WTC11 (cell line): ENCODE measurements around the gene LAD1. TPM values are rescaled to one million over a fixed set of nuclear protein-coding genes. Genes with fewer than 3 reads are reported as not detected.

Experiments
- ATAC-seq: fragments of 200-7000 bp; cut with Tn5 transposase; 2 replicates; pipeline ENCODE4 v1.10.0; 2021; ENCODE audit warnings: mild to moderate bottlenecking, moderate library complexity
- CTCF ChIA-PET: fragments of 300-600 bp; sonication (Branson Sonifier 250); formaldehyde crosslinking; loops from one replicate; lab custom pipeline; 2021; ENCODE audit warnings: antibody characterized with exemption; lab: Charles Lee
- POLR2A ChIA-PET: fragments of 350-600 bp; sonication (Branson Sonifier 250); formaldehyde crosslinking; loops from one replicate; lab custom pipeline; 2021; ENCODE audit warnings: antibody characterized with exemption; lab: Charles Lee
- DNase-seq: peaks from one replicate; pipeline ENCODE4 v3.0.0; 2021; ENCODE audit warnings: low spot score
- H3K27ac Mint-ChIP-seq: 2 replicates; pipeline ENCODE4 v1.8.0; 2021; ENCODE audit warnings: mixed read lengths
- H3K27me3 Mint-ChIP-seq: 2 replicates; pipeline ENCODE4 v1.8.0; 2021; ENCODE audit warnings: low read depth, mild to moderate bottlenecking, moderate library complexity, mixed read lengths
- H3K36me3 Mint-ChIP-seq: 2 replicates; pipeline ENCODE4 v1.8.0; 2021; ENCODE audit warnings: mixed read lengths
- H3K4me1 Mint-ChIP-seq: 2 replicates; pipeline ENCODE4 v1.8.0; 2022; ENCODE audit warnings: mixed read lengths
- H3K4me3 Mint-ChIP-seq: 2 replicates; pipeline ENCODE4 v1.8.0; 2021; ENCODE audit warnings: mild to moderate bottlenecking, moderate library complexity, mixed read lengths
- H3K9me3 Mint-ChIP-seq: 2 replicates; pipeline ENCODE4 v1.8.0; 2021; ENCODE audit warnings: mixed read lengths
- ATF1 ChIP-seq: sonication (generic); formaldehyde crosslinking; IDR thresholded peaks from 2 replicates; pipeline ENCODE4 v1.8.1; 2023; ENCODE audit warnings: mild to moderate bottlenecking, moderate library complexity, missing genetic modification reagents
- CDX4 ChIP-seq: fragments of 250-450 bp; sonication (Bioruptor Pico); IDR thresholded peaks from 2 replicates; pipeline ENCODE4 v1.9.0; 2021; ENCODE audit warnings: moderate library complexity, mild to moderate bottlenecking, inconsistent platforms, borderline replicate concordance
- CREM ChIP-seq: sonication (generic); formaldehyde crosslinking; IDR thresholded peaks from 2 replicates; pipeline ENCODE4 v1.8.1; 2022; ENCODE audit warnings: mild to moderate bottlenecking, missing genetic modification reagents, moderate library complexity
- IRF2 ChIP-seq: sonication (generic); formaldehyde crosslinking; IDR thresholded peaks from 2 replicates; pipeline ENCODE4 v1.8.0; 2022; ENCODE audit warnings: low read depth, missing genetic modification reagents, borderline replicate concordance
- MXD4 ChIP-seq: fragments of 250-450 bp; sonication (Bioruptor Pico); IDR thresholded peaks from 2 replicates; pipeline ENCODE4 v1.8.0; 2021; ENCODE audit warnings: mild to moderate bottlenecking, moderate library complexity, borderline replicate concordance
- NFATC4 ChIP-seq: fragments of 250-450 bp; sonication (Bioruptor Pico); IDR thresholded peaks from 2 replicates; pipeline ENCODE4 v1.9.0; 2021; ENCODE audit warnings: mild to moderate bottlenecking
- NFE2L1 ChIP-seq: sonication (generic); formaldehyde crosslinking; IDR thresholded peaks from 2 replicates; pipeline ENCODE4 v1.8.1; 2023; ENCODE audit warnings: missing genetic modification reagents
- NFYB ChIP-seq: sonication (generic); formaldehyde crosslinking; conservative IDR thresholded peaks from 2 replicates; pipeline ENCODE4 v1.8.0; 2022; ENCODE audit warnings: low read depth, missing genetic modification reagents
- NR1H2 ChIP-seq: sonication (generic); formaldehyde crosslinking; IDR thresholded peaks from 2 replicates; pipeline ENCODE4 v1.9.0; 2021; ENCODE audit warnings: mild to moderate bottlenecking, moderate library complexity, missing genetic modification reagents
- NR2C2 ChIP-seq: sonication (generic); formaldehyde crosslinking; IDR thresholded peaks from 2 replicates; pipeline ENCODE4 v1.8.0; 2022; ENCODE audit warnings: mild to moderate bottlenecking, missing genetic modification reagents
- PREB ChIP-seq: sonication (generic); formaldehyde crosslinking; IDR thresholded peaks from 2 replicates; pipeline ENCODE4 v1.8.1; 2022; ENCODE audit warnings: mild to moderate bottlenecking, missing genetic modification reagents, moderate library complexity, borderline replicate concordance
- PRRX2 ChIP-seq: fragments of 250-450 bp; sonication (Bioruptor Pico); IDR thresholded peaks from 2 replicates; pipeline ENCODE4 v1.8.0; 2021; ENCODE audit warnings: mild to moderate bottlenecking
- RELA ChIP-seq: sonication (generic); formaldehyde crosslinking; IDR thresholded peaks from 2 replicates; pipeline ENCODE4 v1.8.1; 2022; ENCODE audit warnings: missing genetic modification reagents, mild to moderate bottlenecking, borderline replicate concordance
- RORB ChIP-seq: fragments of 250-450 bp; sonication (Bioruptor Pico); IDR thresholded peaks from 2 replicates; pipeline ENCODE4 v1.9.0; 2021; ENCODE audit warnings: mild to moderate bottlenecking
- TP53 ChIP-seq: sonication (generic); formaldehyde crosslinking; IDR thresholded peaks from 2 replicates; pipeline ENCODE4 v1.8.1; 2023; ENCODE audit warnings: mild to moderate bottlenecking, missing genetic modification reagents
- USF1 ChIP-seq: sonication (generic); formaldehyde crosslinking; IDR thresholded peaks from 2 replicates; pipeline ENCODE4 v1.8.0; 2022; ENCODE audit warnings: mild to moderate bottlenecking, missing genetic modification reagents
- USF2 ChIP-seq: sonication (generic); formaldehyde crosslinking; IDR thresholded peaks from 2 replicates; pipeline ENCODE4 v1.8.1; 2023; ENCODE audit warnings: mild to moderate bottlenecking, missing genetic modification reagents, moderate library complexity
- ZMAT4 ChIP-seq: fragments of 250-450 bp; sonication (Bioruptor Pico); IDR thresholded peaks from 2 replicates; pipeline ENCODE4 v1.9.0; 2021; ENCODE audit warnings: mild to moderate bottlenecking
- ZNF263 ChIP-seq: sonication (generic); formaldehyde crosslinking; IDR thresholded peaks from 2 replicates; pipeline ENCODE4 v1.8.1; 2022; ENCODE audit warnings: low read depth, mild to moderate bottlenecking, moderate library complexity, missing genetic modification reagents
- ZNF671 ChIP-seq: fragments of 250-450 bp; sonication (Bioruptor Pico); IDR thresholded peaks from 2 replicates; pipeline ENCODE4 v1.8.0; 2021; ENCODE audit warnings: mild to moderate bottlenecking
- total RNA-seq: library from RNA; stranded (reverse); gene quantifications from 3 replicates; pipeline ENCODE4 v1.2.3, GENCODE V29; 2021
- TF ChIP-seq, protein P1 (sequence below): sonication (generic); formaldehyde crosslinking; IDR thresholded peaks from 2 replicates; pipeline ENCODE4 v1.8.0; 2023; ENCODE audit warnings: missing genetic modification reagents, mild to moderate bottlenecking, borderline replicate concordance
- TF ChIP-seq, protein P2 (sequence below): fragments of 250-450 bp; sonication (Bioruptor Pico); conservative IDR thresholded peaks from 2 replicates; pipeline ENCODE4 v1.9.0; 2021; ENCODE audit warnings: mild to moderate bottlenecking
- TF ChIP-seq, protein P3 (sequence below): fragments of 200-600 bp; IDR thresholded peaks from 2 replicates; pipeline ENCODE4 v1.8.0; 2022; ENCODE audit warnings: antibody characterized with exemption

LAD1 gene
- total RNA-seq, 1 experiment from 2014 or later = 14.9 TPM

DNA sequence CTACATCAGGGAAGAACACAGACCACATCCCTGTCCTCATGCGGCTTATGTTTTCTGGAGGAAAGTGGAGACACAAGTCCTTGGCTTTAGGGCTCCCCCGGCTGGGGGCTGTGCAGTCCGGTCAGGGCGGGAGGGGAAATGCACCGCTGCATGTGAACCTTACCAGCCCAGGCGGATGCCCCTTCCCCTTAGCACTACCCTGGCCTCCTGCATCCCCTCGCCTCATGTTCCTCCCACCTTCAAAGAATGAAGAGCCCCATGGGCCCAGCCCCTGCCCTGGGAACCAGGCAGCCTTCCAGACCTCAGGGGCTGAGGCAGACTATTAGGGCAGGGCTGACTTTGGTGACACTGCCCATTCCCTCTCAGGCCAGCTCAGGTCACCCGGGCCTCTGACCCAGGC lies 67.1 kb downstream of the LAD1 start:
- H3K36me3 Mint-ChIP-seq = no peaks in the 10 kb centered on the region
- ChIA-PET POLR2A (no interaction called here), CTCF (interaction anchor here (2.6 kb wide), 1 partner anchor 29 kb away, joined by 8 read pairs; no protein-coding TSS in a partner anchor)
- DNase-seq (no peak), ATAC-seq (no peak)
- TF ChIP-seq RORB (CRISPR knock-in tag) (no peak), USF1 (no peak), PRRX2 (CRISPR knock-in tag) (no peak), NFATC4 (CRISPR knock-in tag) (no peak)
- no peak overlapping the region for H3K4me3 Mint-ChIP-seq
- H3K4me1 Mint-ChIP-seq = no peaks in the 10 kb centered on the region
- no peaks in the 10 kb centered on the region for H3K27me3 Mint-ChIP-seq
- no peak overlapping the region for H3K27ac Mint-ChIP-seq
- H3K9me3 Mint-ChIP-seq = no peaks in the 10 kb centered on the region

GRCh38 chr1:201331166-201331565 lies 68.0 kb downstream of the LAD1 start:
- Mint-ChIP-seq H3K4me1 (no peaks in the 10 kb centered on the region), H3K4me3 (no peak overlapping the region), H3K36me3 (no peaks in the 10 kb centered on the region), H3K27me3 (no peaks in the 10 kb centered on the region), H3K27ac (no peak overlapping the region), H3K9me3 (no peaks in the 10 kb centered on the region)
- TF ChIP-seq CREM (CRISPR knock-in tag) (no peak), USF2 (CRISPR knock-in tag) (no peak), ATF1 (CRISPR knock-in tag) (no peak), MXD4 (no peak), NR1H2 (no peak), TP53 (no peak), ZMAT4 (CRISPR knock-in tag) (no peak), ZNF263 (CRISPR knock-in tag) (no peak), NFE2L1 (no peak), CDX4 (CRISPR knock-in tag) (no peak), RELA (CRISPR knock-in tag) (no peak), IRF2 (no peak), NR2C2 (CRISPR knock-in tag) (no peak), NFYB (CRISPR knock-in tag) (no peak), PREB (no peak), ZNF671 (CRISPR knock-in tag) (no peak)
- TF ChIP-seq, protein P1, sequence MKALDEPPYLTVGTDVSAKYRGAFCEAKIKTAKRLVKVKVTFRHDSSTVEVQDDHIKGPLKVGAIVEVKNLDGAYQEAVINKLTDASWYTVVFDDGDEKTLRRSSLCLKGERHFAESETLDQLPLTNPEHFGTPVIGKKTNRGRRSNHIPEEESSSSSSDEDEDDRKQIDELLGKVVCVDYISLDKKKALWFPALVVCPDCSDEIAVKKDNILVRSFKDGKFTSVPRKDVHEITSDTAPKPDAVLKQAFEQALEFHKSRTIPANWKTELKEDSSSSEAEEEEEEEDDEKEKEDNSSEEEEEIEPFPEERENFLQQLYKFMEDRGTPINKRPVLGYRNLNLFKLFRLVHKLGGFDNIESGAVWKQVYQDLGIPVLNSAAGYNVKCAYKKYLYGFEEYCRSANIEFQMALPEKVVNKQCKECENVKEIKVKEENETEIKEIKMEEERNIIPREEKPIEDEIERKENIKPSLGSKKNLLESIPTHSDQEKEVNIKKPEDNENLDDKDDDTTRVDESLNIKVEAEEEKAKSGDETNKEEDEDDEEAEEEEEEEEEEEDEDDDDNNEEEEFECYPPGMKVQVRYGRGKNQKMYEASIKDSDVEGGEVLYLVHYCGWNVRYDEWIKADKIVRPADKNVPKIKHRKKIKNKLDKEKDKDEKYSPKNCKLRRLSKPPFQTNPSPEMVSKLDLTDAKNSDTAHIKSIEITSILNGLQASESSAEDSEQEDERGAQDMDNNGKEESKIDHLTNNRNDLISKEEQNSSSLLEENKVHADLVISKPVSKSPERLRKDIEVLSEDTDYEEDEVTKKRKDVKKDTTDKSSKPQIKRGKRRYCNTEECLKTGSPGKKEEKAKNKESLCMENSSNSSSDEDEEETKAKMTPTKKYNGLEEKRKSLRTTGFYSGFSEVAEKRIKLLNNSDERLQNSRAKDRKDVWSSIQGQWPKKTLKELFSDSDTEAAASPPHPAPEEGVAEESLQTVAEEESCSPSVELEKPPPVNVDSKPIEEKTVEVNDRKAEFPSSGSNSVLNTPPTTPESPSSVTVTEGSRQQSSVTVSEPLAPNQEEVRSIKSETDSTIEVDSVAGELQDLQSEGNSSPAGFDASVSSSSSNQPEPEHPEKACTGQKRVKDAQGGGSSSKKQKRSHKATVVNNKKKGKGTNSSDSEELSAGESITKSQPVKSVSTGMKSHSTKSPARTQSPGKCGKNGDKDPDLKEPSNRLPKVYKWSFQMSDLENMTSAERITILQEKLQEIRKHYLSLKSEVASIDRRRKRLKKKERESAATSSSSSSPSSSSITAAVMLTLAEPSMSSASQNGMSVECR (CRISPR knock-in tag) = no peak
- TF ChIP-seq, protein P2, sequence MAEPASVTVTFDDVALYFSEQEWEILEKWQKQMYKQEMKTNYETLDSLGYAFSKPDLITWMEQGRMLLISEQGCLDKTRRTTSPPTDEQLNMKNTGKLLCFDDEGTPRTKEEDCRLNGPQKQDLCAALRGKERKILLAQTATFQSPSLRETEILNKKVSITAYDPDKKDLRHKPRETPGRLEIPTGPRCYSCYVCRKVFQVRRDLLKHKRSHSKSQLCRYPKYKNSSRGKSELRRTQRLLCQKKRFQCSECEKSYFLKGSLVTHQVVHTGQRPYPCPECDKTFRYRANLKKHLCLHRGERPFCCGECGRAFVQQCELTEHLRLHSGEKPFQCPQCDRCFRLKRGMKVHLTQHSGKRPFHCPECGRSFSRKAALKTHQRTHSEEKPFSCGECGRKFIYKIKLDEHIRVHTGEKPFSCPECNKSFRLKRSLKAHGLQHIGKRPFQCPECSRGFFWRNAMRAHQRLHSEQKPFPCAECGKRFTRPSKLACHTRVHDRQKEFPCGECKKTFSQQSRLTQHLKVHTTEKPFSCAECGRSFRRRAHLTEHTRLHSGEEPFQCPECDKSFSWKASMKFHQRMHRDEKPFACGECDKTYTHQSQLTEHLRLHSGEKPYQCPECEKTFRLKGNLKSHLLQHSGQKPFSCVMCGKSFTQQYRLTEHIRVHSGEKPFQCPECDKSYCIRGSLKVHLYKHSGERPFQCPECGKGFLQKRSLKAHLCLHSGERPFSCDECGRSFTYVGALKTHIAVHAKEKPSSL (CRISPR knock-in tag) = no peak
- TF ChIP-seq, protein P3, sequence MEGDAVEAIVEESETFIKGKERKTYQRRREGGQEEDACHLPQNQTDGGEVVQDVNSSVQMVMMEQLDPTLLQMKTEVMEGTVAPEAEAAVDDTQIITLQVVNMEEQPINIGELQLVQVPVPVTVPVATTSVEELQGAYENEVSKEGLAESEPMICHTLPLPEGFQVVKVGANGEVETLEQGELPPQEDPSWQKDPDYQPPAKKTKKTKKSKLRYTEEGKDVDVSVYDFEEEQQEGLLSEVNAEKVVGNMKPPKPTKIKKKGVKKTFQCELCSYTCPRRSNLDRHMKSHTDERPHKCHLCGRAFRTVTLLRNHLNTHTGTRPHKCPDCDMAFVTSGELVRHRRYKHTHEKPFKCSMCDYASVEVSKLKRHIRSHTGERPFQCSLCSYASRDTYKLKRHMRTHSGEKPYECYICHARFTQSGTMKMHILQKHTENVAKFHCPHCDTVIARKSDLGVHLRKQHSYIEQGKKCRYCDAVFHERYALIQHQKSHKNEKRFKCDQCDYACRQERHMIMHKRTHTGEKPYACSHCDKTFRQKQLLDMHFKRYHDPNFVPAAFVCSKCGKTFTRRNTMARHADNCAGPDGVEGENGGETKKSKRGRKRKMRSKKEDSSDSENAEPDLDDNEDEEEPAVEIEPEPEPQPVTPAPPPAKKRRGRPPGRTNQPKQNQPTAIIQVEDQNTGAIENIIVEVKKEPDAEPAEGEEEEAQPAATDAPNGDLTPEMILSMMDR = no peak
- DNase-seq = no peak
- ATAC-seq = no peak
- ChIA-PET CTCF (interaction anchor here (1.9 to 2.6 kb wide), 3 partner anchors 15 to 30 kb away, joined by 6 to 9 read pairs (median 8); no protein-coding TSS in a partner anchor), POLR2A (no interaction called here)
